ENCODE results near the gene MGST1. TPM values are rescaled to one million over a fixed set of nuclear protein-coding genes. Genes with fewer than 3 reads are reported as not detected.

Gene MGST1
- polyA plus RNA-seq, 2 of the 4 experiments (the other 2 are of a cell fraction) = 949 to 1,309 TPM

DNA sequence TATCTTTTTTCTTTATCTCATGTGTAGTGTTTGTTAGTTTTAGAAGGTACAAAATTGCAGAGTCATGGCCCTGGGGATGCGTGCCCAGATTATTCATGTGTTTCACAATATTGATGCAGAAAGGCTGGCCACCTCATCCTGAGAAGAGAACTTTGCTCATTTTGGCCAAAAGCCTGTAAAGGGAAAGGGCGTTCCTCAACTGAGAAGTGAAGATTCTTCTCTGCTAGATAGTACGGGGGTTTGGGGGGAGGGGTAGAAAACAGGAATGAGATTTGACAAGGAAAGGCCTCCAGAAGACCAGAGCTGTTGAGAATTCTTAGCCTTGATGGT lies 1.7 kb downstream of the MGST1 start (continued):
- TF ChIP-seq, protein P1, sequence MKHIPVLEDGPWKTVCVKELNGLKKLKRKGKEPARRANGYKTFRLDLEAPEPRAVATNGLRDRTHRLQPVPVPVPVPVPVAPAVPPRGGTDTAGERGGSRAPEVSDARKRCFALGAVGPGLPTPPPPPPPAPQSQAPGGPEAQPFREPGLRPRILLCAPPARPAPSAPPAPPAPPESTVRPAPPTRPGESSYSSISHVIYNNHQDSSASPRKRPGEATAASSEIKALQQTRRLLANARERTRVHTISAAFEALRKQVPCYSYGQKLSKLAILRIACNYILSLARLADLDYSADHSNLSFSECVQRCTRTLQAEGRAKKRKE (CRISPR knock-in tag; IDR thresholded peaks at IDR 0.05; ENCODE audit: low read depth) = 0 out of 2 replicates have a peak, but pooled peaks have one; percentile 9
- TF ChIP-seq TFCP2L1 (CRISPR knock-in tag; IDR thresholded peaks at IDR 0.05) (no peak), CEBPB (IDR thresholded peaks at IDR 0.05) (peak; percentile 87 to 97), EHF (CRISPR knock-in tag; IDR thresholded peaks at IDR 0.05) (no peak), HDAC2 (IDR thresholded peaks at IDR 0.05) (no peak), SMC3 (IDR thresholded peaks at IDR 0.05) (no peak), ZC3H11A (IDR thresholded peaks at IDR 0.05) (no peak), CHD2 (IDR thresholded peaks at IDR 0.05; ENCODE audit: low read length, partially characterized antibody) (no peak), MAFK (IDR thresholded peaks at IDR 0.05; ENCODE audit: partially characterized antibody) (peak; percentile 100), BHLHE40 (IDR thresholded peaks at IDR 0.05; ENCODE audit: low read depth, low read length) (no peak), HEYL (CRISPR knock-in tag; IDR thresholded peaks at IDR 0.05) (no peak), JUN (IDR thresholded peaks at IDR 0.05) (peak; percentile 76 to 94; a peak in 4 of 5 replicates), CBX2 (IDR thresholded peaks at IDR 0.05; ENCODE audit: borderline replicate concordance, low read depth) (no peak), JUNB (IDR thresholded peaks at IDR 0.05) (peak; percentile 66), MAZ (IDR thresholded peaks at IDR 0.05; ENCODE audit: borderline replicate concordance, low read depth, low read length) (no peak), ZNF302 (CRISPR knock-in tag; IDR thresholded peaks at IDR 0.05) (no peak), TP53 (CRISPR knock-in tag; IDR thresholded peaks at IDR 0.05) (no peak), ZSCAN20 (CRISPR knock-in tag; IDR thresholded peaks at IDR 0.05) (no peak), GATA3 (IDR thresholded peaks at IDR 0.05; ENCODE audit: borderline replicate concordance) (peak; percentile 82; the same call in 1 of the 2 replicates), HOXB5 (CRISPR knock-in tag; IDR thresholded peaks at IDR 0.05) (no peak), EP300 (IDR thresholded peaks at IDR 0.05) (peak; percentile 79 to 83; a peak in 2 of 5 replicates), RAD21 (conservative IDR thresholded peaks at IDR 0.05 in 1 of 2, IDR thresholded peaks at IDR 0.05 in 1 of 2) (0 out of 5 replicates have a peak, but pooled peaks of 1 of the 2 experiments have one; percentile 20), RFX5 (IDR thresholded peaks at IDR 0.05) (no peak), NFE2L2 (conservative IDR thresholded peaks at IDR 0.05; ENCODE audit: low read length) (peak; percentile 98), NPAS2 (CRISPR knock-in tag; IDR thresholded peaks at IDR 0.05; ENCODE audit: borderline replicate concordance) (no peak), KDM5A (IDR thresholded peaks at IDR 0.05) (no peak), FOSL2 (IDR thresholded peaks at IDR 0.05) (peak; percentile 58; the same call in 1 of the 2 replicates), FOSL2 (CRISPR knock-in tag; IDR thresholded peaks at IDR 0.05) (peak; percentile 79), HOXB13 (CRISPR knock-in tag; IDR thresholded peaks at IDR 0.05; ENCODE audit: low read depth) (no peak), RCOR1 (IDR thresholded peaks at IDR 0.05; ENCODE audit: low read depth, low read length) (no peak), SREBF2 (IDR thresholded peaks at IDR 0.05) (no peak), ESRRA (IDR thresholded peaks at IDR 0.05; ENCODE audit: borderline replicate concordance, low read length) (no peak), PHF8 (IDR thresholded peaks at IDR 0.05; ENCODE audit: borderline replicate concordance, low read depth) (peak; percentile 7; the same call in 1 of the 2 replicates), CHD4 (IDR thresholded peaks at IDR 0.05; ENCODE audit: borderline replicate concordance) (no peak), EHMT2 (IDR thresholded peaks at IDR 0.05; ENCODE audit: low read depth) (no peak), HOXA7 (CRISPR knock-in tag; IDR thresholded peaks at IDR 0.05) (peak; percentile 77; the same call in 1 of the 2 replicates), NR3C1 (IDR thresholded peaks at IDR 0.05) (no peak)
- TF ChIP-seq, protein P2, sequence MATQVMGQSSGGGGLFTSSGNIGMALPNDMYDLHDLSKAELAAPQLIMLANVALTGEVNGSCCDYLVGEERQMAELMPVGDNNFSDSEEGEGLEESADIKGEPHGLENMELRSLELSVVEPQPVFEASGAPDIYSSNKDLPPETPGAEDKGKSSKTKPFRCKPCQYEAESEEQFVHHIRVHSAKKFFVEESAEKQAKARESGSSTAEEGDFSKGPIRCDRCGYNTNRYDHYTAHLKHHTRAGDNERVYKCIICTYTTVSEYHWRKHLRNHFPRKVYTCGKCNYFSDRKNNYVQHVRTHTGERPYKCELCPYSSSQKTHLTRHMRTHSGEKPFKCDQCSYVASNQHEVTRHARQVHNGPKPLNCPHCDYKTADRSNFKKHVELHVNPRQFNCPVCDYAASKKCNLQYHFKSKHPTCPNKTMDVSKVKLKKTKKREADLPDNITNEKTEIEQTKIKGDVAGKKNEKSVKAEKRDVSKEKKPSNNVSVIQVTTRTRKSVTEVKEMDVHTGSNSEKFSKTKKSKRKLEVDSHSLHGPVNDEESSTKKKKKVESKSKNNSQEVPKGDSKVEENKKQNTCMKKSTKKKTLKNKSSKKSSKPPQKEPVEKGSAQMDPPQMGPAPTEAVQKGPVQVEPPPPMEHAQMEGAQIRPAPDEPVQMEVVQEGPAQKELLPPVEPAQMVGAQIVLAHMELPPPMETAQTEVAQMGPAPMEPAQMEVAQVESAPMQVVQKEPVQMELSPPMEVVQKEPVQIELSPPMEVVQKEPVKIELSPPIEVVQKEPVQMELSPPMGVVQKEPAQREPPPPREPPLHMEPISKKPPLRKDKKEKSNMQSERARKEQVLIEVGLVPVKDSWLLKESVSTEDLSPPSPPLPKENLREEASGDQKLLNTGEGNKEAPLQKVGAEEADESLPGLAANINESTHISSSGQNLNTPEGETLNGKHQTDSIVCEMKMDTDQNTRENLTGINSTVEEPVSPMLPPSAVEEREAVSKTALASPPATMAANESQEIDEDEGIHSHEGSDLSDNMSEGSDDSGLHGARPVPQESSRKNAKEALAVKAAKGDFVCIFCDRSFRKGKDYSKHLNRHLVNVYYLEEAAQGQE (IDR thresholded peaks at IDR 0.05) = no peak
- TF ChIP-seq, protein P3, sequence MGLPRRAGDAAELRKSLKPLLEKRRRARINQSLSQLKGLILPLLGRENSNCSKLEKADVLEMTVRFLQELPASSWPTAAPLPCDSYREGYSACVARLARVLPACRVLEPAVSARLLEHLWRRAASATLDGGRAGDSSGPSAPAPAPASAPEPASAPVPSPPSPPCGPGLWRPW (IDR thresholded peaks at IDR 0.05) = peak; percentile 77
- TF ChIP-seq, protein P4, sequence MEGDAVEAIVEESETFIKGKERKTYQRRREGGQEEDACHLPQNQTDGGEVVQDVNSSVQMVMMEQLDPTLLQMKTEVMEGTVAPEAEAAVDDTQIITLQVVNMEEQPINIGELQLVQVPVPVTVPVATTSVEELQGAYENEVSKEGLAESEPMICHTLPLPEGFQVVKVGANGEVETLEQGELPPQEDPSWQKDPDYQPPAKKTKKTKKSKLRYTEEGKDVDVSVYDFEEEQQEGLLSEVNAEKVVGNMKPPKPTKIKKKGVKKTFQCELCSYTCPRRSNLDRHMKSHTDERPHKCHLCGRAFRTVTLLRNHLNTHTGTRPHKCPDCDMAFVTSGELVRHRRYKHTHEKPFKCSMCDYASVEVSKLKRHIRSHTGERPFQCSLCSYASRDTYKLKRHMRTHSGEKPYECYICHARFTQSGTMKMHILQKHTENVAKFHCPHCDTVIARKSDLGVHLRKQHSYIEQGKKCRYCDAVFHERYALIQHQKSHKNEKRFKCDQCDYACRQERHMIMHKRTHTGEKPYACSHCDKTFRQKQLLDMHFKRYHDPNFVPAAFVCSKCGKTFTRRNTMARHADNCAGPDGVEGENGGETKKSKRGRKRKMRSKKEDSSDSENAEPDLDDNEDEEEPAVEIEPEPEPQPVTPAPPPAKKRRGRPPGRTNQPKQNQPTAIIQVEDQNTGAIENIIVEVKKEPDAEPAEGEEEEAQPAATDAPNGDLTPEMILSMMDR (IDR thresholded peaks at IDR 0.05) = no peak
- TF ChIP-seq, protein P5, sequence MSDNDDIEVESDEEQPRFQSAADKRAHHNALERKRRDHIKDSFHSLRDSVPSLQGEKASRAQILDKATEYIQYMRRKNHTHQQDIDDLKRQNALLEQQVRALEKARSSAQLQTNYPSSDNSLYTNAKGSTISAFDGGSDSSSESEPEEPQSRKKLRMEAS (IDR thresholded peaks at IDR 0.05) = peak; percentile 83

Data from A549 (cell line).